Spinal cord (tissue), 10 donors: Measurements from ENCODE around the gene CD300LG. TPM values are rescaled to one million over a fixed set of nuclear protein-coding genes. Genes with fewer than 3 reads are reported as not detected.

Experiments used
- DNase-seq, 6 donors: peaks; one replicate each; pipeline versions ENCODE4 v3.0.0 to v3.0.0-alpha.2; 2013 to 2015; ENCODE audit warnings: low spot score in 6 of 6, low read depth in 4 of 6
- H3K27ac ChIP-seq: one replicate; pipeline ENCODE4 v1.5.1; 2013; ENCODE audit warnings: low read depth, low read length, control low read depth
- H3K27me3 ChIP-seq: one replicate; pipeline ENCODE4 v1.6.1; 2013; ENCODE audit warnings: low read length; ENCODE audit not compliant: control insufficient read depth, insufficient read depth
- H3K36me3 ChIP-seq: one replicate; pipeline ENCODE4 v1.6.1; 2013; ENCODE audit warnings: low read length; ENCODE audit not compliant: control insufficient read depth, insufficient read depth
- H3K4me1 ChIP-seq: one replicate; pipeline ENCODE4 v1.6.1; 2013; ENCODE audit warnings: low read length; ENCODE audit not compliant: control insufficient read depth, insufficient read depth
- H3K4me3 ChIP-seq: one replicate; pipeline ENCODE4 v1.5.1; 2013; ENCODE audit warnings: low read depth, low read length, control low read depth
- H3K9me3 ChIP-seq: one replicate; pipeline ENCODE4 v1.6.1; 2013; ENCODE audit warnings: low read length; ENCODE audit not compliant: control insufficient read depth, insufficient read depth
- WGBS: methylation state at CpG from one replicate; pipeline ENCODE4 v1.1.5; 2013; ENCODE audit warnings: missing lambda C conversion rate; ENCODE audit not compliant: insufficient coverage; 5-methylcytosine and 5-hydroxymethylcytosine counted together
- polyA plus RNA-seq, 2 donors: library from polyadenylated mRNA; unstranded; fragments of 120-200 nt; gene quantifications; one replicate each; pipeline ENCODE4 v1.2.1, GENCODE V29; 2013; ENCODE audit not compliant: insufficient read length in 2 of 2
- total RNA-seq, 2 donors: library from RNA; depleted of rRNA in 1 of 2; stranded (reverse); fragments of 120-200 nt in 1 of 2; fragments of >200 nt in 1 of 2; gene quantifications; one replicate each; pipeline versions ENCODE4 v1.2.3 to v1.2.4, GENCODE V29; 2013 to 2014
- donor health status: healthy.

Gene CD300LG
- total and polyA plus RNA-seq, 4 donors = 0.39 to 0.69 (median 0.40) TPM

DNA sequence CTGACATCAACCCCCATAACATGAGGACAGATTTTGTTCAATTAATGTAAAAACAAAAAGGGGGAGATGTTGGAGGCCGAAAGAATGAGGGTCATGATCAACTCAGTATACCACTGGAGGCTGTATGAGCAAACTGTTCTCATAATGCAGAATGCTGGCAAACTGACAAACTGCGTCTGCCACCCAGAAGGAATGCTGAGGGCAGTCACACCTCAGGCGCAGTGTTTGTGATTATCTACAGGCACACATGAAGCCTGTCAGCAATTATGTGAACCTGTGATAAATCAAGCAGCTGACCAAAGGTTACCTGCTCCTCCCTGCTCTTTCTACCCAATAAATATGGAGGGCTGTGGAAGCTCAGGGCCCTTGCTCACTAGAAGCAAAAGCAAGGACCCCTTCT is 27.3 kb downstream of the CD300LG start:
- 91% methylated on average over 3 of the region's 3 CpGs for WGBS
- Histone ChIP-seq H3K27ac (no peak overlapping the region), H3K36me3 (peaks cover 37% of the 10 kb centered on the region), H3K4me1 (peaks cover 9% of the 10 kb centered on the region), H3K4me3 (no peak overlapping the region), H3K27me3 (no peaks in the 10 kb centered on the region), H3K9me3 (no peaks in the 10 kb centered on the region)
- no peak for DNase-seq

DNA sequence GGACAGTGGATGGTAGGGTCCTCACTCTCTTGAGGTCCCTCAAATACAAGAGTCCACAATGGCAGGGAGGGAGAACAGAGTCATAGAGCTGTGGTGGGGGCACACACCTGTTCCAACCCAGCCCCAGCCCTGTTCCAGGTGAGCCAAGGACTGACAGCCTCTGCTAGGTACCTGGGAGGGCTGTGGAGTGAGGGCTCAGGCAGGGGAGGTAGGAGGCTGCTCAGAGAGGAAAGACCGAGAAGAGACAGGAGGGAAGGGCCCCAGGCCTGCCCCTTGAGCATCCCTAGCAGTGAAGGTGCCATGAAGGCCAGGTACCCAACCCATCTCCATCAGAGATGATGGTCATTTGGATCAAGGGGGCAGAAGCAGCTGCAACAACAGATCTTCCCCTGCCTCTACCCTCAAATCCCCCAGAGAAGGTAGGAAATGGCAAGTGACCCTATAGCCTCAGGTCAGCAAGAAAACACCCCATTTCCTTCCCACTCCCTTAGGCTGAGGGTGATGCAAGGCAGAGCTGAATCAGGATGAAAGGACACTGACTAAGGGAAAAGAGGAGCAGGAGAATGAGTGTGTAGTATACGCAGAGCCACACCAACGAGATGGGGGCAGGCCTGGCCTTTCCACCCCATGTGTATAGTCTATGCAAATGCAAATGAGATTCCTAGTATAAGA is 28.6 kb downstream of the CD300LG start:
- Histone ChIP-seq H3K4me3 (no peak overlapping the region), H3K27me3 (no peaks in the 10 kb centered on the region), H3K4me1 (peaks cover 9% of the 10 kb centered on the region), H3K36me3 (peaks cover 50% of the 10 kb centered on the region), H3K27ac (no peak overlapping the region), H3K9me3 (no peaks in the 10 kb centered on the region)
- DNase-seq = no peak
- 80% methylated on average over 1 of the region's 3 CpGs for WGBS

DNA sequence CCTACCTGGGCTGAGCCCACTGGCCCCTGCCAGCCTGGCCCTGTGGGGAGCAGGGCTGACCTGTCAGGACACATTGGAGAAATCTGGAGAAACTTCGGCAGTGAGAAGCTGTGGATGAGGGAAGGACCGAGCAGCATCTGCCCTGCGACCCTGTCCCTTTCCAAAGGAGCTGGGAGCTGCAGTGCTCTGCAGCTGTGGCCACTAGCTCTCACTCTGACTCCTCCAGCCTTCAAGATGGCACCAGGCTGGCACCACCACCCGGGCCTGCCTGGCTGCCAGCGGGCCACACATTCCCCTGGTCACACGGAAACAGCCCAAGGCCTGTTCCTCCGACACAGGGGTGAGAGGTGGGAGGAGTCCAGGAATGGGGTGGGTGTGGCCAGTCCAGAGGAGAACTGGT is 30.1 kb downstream of the CD300LG start:
- WGBS = 84% methylated on average over 7 of the region's 7 CpGs
- no peak overlapping the region for H3K4me3 ChIP-seq
- H3K27me3 ChIP-seq = no peaks in the 10 kb centered on the region
- peaks cover 64% of the 10 kb centered on the region for H3K36me3 ChIP-seq
- no peaks in the 10 kb centered on the region for H3K9me3 ChIP-seq
- no peak overlapping the region for H3K27ac ChIP-seq
- peaks cover 9% of the 10 kb centered on the region for H3K4me1 ChIP-seq
- no peak for DNase-seq

DNA sequence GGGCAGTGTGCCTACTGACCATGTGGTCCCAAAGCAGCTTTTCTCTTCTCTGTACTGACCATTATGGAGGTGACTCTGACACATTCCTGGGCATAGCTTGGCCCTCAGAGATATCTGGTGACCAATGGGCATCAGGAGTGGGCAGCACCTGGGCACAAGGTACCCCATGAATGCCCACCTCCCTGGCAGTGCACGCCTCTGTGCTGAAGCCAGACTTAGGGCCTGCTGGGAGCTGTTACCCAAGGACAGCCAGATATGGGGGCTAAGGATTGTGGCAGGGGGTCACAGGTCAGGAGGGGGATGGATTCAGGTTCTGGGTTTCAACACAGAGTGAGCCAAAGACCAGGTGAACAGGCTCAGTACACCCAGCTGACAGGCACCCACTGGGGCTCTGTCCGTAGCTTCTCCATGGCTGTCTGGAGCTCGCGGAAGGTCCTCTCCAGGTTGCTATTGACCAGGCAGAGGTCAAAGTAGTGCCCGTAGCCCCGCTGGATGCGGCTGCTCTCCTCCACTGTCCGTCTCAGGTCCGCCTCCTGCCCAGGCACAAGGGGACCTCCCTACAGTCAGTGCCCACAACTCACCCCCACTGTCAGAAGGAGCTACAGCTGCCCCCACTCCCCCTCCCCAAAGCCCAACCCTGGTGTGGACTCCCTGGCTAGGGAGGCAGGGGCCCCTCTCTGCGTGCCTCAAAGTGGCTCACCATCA is 30.6 kb downstream of the CD300LG start:
- peaks cover 9% of the 10 kb centered on the region for H3K4me1 ChIP-seq
- H3K4me3 ChIP-seq = no peak overlapping the region
- no peak overlapping the region for H3K27ac ChIP-seq
- DNase-seq = no peak
- no peaks in the 10 kb centered on the region for H3K9me3 ChIP-seq
- WGBS = 96% methylated on average over 9 of the region's 10 CpGs
- H3K27me3 ChIP-seq = no peaks in the 10 kb centered on the region
- H3K36me3 ChIP-seq = peaks cover 69% of the 10 kb centered on the region

DNA sequence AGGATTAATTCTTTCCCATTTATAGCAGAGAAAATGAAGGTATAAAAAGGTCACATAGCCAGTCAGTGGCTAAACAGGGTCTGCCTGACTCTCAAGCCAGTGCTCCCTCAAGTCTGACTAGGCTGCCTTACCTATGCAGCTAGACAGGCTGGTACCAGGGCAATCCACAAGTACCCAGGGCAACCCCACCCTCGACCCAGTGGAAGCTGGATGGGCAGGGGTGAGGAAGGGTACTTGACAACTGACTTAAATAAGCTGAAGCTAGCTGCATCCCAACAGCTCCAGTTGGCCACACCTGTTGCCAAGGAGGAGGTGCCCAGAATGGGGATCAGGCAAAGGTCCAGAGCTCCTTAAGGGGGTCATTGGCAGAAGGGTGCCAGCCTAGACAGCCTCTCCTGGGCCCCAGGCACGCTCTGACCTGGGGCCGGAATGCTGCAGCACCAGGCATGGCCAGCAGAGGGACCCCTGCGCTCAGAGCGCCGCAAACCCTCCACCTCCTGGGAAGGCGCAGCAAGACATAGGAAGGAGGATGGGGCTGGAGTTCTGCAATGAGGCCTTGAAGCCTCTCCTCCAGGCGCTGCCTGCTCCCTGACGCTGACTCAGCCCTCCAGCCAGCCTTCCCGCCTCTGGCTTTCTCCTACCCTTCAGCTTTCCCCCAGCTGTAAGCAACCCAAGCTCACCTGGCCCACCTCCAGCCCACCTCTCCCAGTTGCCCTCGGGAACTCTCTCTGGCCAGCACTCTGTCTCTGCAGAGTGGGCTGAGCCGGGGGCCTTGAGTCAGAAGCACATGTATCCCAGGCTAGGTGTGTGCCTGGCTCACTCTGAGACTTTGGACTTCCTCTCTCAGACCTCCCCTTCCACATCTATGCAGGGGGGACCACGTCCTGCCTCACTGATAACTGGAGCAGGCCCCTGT is 31.5 kb downstream of the CD300LG start:
- H3K27me3 ChIP-seq = no peaks in the 10 kb centered on the region

DNA sequence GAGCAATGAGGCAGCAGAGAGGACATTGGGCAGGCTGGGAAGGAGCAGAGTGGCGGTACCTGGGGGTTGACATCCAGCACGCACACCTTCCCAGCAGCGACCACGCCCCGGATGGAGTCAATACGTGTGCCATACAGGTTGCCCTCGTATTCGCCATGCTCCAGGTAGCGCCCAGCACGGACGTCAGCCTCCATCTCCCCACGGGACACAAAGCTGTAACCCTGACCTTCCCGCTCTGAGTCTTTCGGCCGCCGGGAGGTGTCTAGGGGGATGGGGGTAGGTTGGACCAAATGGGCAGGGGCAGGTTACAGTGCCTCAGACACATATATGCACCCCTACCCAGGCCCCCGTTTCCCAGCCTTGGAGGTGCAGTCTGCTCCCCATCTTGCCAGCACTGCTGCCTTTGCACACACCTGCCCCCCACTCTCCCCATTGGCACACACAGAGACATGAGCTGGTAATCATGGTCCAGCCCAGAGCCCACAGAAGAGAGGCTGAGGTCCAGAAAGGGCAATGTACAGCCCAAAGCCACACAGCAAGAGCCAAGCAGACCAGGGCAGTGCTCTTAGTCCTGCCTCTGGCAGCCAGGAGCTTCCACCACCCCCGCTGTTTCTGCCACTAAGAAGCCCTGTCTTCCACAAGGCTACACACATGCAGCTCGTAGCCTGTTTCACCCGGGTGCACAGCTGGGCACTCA is 32.9 kb downstream of the CD300LG start:
- Histone ChIP-seq H3K4me3 (no peak overlapping the region), H3K36me3 (peaks cover 76% of the 10 kb centered on the region), H3K27me3 (no peaks in the 10 kb centered on the region), H3K4me1 (peaks cover 9% of the 10 kb centered on the region), H3K27ac (no peak overlapping the region), H3K9me3 (no peaks in the 10 kb centered on the region)
- WGBS = 89% methylated on average over 12 of the region's 20 CpGs
- no peak for DNase-seq

More for the DNA sequence above, 31.5 kb downstream of the CD300LG start:
- peaks cover 76% of the 10 kb centered on the region for H3K36me3 ChIP-seq
- no peak overlapping the region for H3K27ac ChIP-seq
- DNase-seq = peak in 5 of 6 donors; percentile 29 to 83 (median 36)
- H3K4me3 ChIP-seq = no peak overlapping the region
- no peaks in the 10 kb centered on the region for H3K9me3 ChIP-seq
- WGBS = 21% methylated on average over 11 of the region's 13 CpGs
- H3K4me1 ChIP-seq = peaks cover 9% of the 10 kb centered on the region

DNA sequence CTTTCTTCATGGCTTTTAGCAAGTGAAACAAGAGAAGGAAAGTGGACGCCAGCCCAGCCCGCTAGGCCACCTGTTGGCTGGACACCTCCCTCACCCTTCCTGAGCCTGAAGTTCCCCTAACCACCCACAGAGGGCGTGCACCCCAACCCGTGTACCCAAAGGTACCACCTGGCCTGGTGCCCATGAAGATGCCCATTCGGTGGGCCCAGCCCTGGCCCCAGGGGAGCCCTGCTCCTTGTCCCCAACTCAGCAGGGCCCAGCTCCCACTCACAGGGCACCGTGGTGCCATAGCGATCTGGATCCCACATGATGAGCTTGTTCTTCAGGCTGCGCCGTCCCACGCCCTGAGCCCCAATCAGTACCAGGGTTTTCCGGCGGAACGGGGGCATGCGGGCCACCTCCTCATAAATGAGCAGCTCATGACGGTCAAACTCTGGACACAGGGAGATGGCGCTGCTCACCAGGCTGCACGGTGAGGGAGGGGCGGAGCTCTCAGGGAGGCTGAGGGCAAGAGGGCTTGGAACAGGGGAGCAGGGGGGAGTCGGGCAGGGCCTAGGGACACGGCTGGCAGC is 33.5 kb downstream of the CD300LG start:
- Histone ChIP-seq H3K9me3 (no peaks in the 10 kb centered on the region), H3K27me3 (no peaks in the 10 kb centered on the region), H3K4me3 (no peak overlapping the region), H3K36me3 (peaks cover 75% of the 10 kb centered on the region), H3K4me1 (peaks cover 9% of the 10 kb centered on the region), H3K27ac (no peak overlapping the region)
- DNase-seq = peak in 1 of 6 donors; percentile 27
- 76% methylated on average over 20 of the region's 20 CpGs for whole genome bisulfite sequencing

DNA sequence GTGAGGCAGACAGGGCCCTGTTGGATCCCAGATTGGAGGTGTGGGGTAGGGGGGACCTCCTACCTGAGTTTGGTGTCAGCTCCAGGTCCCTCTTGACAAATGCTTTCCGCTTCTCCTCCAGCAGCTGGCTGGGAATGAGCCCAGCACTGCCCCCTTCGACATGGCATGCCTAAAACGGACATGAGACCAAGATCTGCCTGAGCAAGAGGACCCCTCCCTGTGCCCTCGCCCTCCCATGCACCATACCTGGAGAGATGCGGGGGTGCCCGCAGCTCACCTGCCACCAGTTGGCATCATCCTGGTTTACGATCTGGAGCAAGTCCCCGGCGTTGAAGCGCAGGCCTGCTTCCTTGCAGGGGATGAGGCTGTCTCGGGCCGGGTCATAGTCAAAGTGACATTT is 34.2 kb downstream of the CD300LG start:
- 98% methylated on average over 9 of the region's 12 CpGs for WGBS
- no peaks in the 10 kb centered on the region for H3K27me3 ChIP-seq
- no peak for DNase-seq
- peaks cover 9% of the 10 kb centered on the region for H3K4me1 ChIP-seq
- no peak overlapping the region for H3K4me3 ChIP-seq
- H3K36me3 ChIP-seq = peaks cover 70% of the 10 kb centered on the region
- no peaks in the 10 kb centered on the region for H3K9me3 ChIP-seq
- no peak overlapping the region for H3K27ac ChIP-seq
